Heart left ventricle (tissue), 13 donors: ENCODE data around the gene SCAMP5.
A peak's percentile ranks its signal among the peaks of the same experiment; 100 is the strongest.

ENCODE experiments used
- POLR2A ChIP-seq, 2 donors: fragments of 450-650 bp; IDR thresholded peaks; one replicate each; pipeline ENCODE4 v1.6.1; 2017; ENCODE audit warnings: antibody characterized with exemption in 2 of 2, mild to moderate bottlenecking in 2 of 2, moderate library complexity in 2 of 2
- TF ChIP-seq, protein P1 (sequence below), 12 donors: fragments of 200-600 bp; sonication (generic) in 4 of 12; IDR thresholded peaks; one replicate each; pipeline versions ENCODE4 v1.5.0 to v1.8.0; 2018 to 2022; ENCODE audit warnings: antibody characterized with exemption in 12 of 12, mild to moderate bottlenecking in 5 of 12
- donor health status: ischemic (EF 13 %, LVEDD 7.1; RV severe dilation, severe dysfunction).
- donor health status: DM: no; HTN: yes; CAD: no.
- donor health status: DM: no; HTN: no; CAD: no.
- donor health status: ischemic (EF 25% LVEDD 6.9; RV normal size, moderate dysfunction).
- donor health status: ischemic (EF 25% LVEDD 5.7; RV mildly dilated, moderate dysfunction).
- donor health status: ischemic (EF 35%, LVEDD 5.7; RV mildly dilated, moderate dysfunction).
- donor health status: nonischemic (EF 11% LVEDD 7.7; RV severe dilation, severe dysfunction).
- donor health status: DM: yes; HTN: yes; CAD: no.
- donor health status: PGD.
- donor health status: ischemic (EF 29% LVEDD 5.4; RV normal size, mild dysfunction).
- donor health status: nonischemic (EF 23%, LVEDD 6.1; RV moderate dilation, normal function).

- TF ChIP-seq, protein P1, sequence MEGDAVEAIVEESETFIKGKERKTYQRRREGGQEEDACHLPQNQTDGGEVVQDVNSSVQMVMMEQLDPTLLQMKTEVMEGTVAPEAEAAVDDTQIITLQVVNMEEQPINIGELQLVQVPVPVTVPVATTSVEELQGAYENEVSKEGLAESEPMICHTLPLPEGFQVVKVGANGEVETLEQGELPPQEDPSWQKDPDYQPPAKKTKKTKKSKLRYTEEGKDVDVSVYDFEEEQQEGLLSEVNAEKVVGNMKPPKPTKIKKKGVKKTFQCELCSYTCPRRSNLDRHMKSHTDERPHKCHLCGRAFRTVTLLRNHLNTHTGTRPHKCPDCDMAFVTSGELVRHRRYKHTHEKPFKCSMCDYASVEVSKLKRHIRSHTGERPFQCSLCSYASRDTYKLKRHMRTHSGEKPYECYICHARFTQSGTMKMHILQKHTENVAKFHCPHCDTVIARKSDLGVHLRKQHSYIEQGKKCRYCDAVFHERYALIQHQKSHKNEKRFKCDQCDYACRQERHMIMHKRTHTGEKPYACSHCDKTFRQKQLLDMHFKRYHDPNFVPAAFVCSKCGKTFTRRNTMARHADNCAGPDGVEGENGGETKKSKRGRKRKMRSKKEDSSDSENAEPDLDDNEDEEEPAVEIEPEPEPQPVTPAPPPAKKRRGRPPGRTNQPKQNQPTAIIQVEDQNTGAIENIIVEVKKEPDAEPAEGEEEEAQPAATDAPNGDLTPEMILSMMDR (IDR thresholded peaks at IDR 0.05): peak; percentile 46 to 76 (median 64)
- TF ChIP-seq POLR2A (IDR thresholded peaks at IDR 0.05): no peak
These were observed 47.6 kb downstream of the SCAMP5 start for GRCh38 chr15:75042730-75043508.
